Articular chondrocyte of knee joint (primary cell): ENCODE results near the gene KRTAP4-16. TPM values are rescaled to one million over a fixed set of nuclear protein-coding genes. Genes with fewer than 3 reads are reported as not detected.

ENCODE experiments used
- total RNA-seq: library from RNA; depleted of rRNA; stranded (reverse); fragments of >200 nt; gene quantifications from 2 replicates; pipeline ENCODE4 v1.2.3, GENCODE V29; 2012

Gene KRTAP4-16
- not detected in 2 replicates for total RNA-seq

DNA sequence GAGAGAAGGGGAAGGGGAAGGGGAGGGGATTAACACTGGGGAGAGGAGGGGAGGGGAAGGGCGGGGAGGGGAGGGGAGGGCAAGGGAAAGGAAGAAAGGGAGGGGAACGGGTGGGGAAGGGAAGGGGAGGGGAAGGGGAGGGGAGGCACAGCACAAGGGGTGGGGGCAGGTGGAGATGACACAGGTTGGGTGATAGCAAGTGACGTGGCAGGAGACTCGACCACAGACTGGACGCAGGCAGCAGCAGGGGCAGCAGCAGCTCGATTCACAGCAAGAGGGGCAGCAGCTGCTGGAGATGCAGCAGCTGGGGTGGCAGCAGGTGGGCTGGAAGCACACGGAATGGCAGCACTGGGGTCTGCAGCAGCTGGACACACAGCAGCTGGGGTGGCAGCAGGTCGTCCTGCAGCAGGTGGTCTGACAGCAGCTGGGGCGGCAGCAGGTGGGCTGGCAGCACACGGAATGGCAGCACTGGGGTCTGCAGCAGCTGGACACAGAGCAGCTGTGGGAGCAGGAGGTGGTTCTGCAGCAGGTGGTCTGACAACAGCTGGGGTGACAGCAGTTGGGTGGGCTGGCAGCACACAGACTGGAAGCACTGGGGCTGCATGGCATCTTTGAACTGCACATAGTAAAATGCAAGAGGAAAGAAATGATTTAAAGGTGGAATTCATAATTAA is at the start of gene KRTAP4-16:
Gene KRTAP4-16 (minus strand): TSS at position 624 of the 674 bp plus-strand sequence. CDS start 0 bp downstream, at position 624.

DNA sequence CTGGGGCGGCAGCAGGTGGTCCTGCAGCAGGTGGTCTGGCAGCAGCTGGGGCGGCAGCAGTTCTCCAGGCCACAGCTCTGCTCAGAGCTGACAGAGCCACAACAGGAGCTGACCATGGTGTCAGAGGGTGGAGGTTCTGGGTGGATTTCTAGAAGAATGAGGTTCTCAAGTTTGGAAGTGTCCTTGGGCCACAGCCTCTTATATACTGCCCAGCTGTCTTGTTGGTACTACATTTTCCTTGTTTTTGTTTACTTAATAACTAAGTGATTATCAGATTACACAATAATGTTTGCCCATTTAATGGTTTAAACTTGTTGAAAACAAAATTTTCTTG is 47.6 kb upstream of the KRTAP4-16 start, which contains the start of gene KRTAP4-5:
Gene KRTAP4-5 (minus strand): TSS at position 174 of the 334 bp plus-strand sequence. CDS start 58 bp downstream, at position 116.

DNA sequence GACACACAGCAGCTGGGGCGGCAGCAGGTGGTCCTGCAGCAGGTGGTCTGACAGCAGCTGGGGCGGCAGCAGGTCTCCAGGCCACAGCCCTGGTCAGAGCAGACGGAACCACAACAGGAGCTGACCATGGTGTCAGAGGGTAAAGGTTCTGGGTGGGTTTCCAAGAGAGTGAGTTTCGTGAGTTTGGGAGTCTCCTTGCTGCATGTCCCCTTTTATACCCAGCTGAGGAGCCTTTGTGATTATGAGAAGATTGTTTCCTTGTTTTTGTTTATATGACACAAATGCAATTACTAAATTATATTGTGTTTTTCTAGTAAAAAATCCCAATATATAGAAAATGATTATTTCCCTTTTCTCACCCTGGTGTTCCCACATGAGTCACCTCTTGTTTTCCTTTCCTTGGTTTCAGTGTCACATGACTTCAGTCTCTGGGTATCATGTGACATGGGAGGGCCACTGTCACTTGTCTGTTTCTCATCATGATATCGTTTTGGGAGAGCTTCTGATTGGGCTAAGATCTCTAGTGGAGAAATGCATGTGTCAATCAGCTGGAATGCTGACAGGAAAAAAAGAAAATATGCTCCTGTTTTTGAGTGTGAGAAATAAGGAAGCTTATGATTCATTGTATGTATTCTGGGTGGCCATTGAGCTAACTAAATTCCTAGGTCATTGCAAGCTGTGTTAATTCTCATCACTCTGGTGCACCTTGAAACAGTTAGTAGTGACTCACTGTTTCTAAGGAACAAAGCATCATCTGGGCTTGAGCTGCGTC is 38.5 kb upstream of the KRTAP4-16 start, which contains the start of gene KRTAP4-6:
Gene KRTAP4-6 (minus strand): TSS at position 185 of the 772 bp plus-strand sequence. CDS start 57 bp downstream, at position 128.

DNA sequence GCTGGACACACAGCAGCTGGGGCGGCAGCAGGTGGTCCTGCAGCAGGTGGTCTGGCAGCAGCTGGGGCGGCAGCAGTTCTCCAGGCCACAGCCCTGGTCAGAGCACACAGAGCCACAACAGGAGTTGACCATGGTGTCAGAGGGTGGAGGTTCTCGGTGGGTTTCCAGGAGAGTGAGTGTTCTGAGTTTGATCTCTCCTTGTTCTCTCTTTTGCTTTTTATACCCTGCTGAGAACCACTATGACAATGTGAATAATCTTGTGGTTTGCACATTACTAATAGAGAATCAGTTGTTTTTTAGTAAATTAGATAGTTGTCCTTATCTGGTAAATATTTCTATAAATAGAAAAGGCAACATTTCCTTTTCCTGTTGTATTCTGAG is 22.0 kb upstream of the KRTAP4-16 start, which contains the start of gene KRTAP4-12:
Gene KRTAP4-12 (minus strand): TSS at position 192 of the 381 bp plus-strand sequence. CDS start 60 bp downstream, at position 132.

DNA sequence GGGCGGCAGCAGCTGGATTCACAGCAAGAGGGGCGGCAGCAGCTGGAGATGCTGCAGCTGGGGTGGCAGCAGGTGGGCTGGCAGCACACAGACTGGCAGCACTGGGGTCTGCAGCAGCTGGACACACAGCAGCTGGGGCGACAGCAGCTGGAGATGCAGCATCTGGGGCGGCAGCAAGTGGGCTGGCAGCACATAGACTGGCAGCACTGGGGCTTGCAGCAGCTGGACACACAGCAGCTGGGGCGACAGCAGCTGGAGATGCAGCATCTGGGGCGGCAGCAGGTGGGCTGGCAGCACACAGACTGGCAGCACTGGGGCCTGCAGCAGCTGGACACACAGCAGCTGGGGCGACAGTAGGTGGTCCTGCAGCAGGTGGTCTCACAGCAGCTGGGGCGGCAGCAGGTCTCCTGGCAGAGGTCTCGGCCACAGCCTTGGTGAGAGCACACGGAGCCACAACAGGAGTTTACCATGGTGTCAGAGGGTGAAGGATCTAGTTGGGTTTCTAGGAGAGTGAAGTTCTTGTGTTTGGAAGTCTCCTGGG is 15.9 kb upstream of the KRTAP4-16 start, which contains the start of gene KRTAP4-11:
Gene KRTAP4-11 (minus strand): TSS at position 528 of the 541 bp plus-strand sequence. CDS start 58 bp downstream, at position 470.

DNA sequence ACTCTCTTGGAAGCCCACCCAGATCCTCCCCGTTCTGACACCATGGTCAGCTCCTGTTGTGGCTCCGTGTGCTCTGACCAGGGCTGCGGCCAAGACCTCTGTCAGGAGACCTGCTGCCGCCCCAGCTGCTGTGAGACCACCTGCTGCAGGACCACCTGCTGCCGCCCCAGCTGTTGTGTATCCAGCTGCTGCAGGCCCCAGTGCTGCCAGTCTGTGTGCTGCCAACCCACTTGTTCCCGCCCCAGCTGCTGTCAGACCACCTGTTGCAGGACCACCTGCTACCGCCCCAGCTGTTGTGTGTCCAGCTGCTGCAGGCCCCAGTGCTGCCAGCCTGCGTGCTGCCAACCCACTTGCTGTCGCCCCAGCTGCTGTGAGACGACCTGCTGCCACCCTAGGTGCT is 3.3 kb upstream of the KRTAP4-16 start, which contains the start of gene KRTAP4-9:
Gene KRTAP4-9 (plus strand): TSS at position 43 of the 400 bp plus-strand sequence. CDS start 0 bp downstream, at position 43.

DNA sequence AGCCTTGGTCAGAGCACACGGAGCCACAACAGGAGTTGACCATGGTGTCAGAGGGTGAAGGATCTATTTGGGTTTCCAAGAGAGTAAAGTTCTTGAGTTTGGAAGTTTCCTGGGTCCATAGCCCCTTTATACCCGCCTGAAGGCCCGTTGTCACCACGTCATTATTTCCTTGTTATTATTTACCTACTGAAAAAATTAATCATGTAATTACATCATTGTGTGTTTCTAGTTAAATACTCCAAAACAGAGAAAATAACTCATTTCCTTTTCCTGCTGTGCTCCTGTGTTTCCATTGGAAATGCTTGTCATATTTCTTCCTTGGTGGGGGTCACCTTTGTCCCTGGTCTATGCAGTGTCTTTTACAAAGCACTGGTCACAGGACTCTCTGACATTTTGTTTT is 4.0 kb downstream of the KRTAP4-16 start, which contains the start of gene KRTAP4-8:
Gene KRTAP4-8 (minus strand): TSS at position 101 of the 400 bp plus-strand sequence. CDS start 58 bp downstream, at position 43.

DNA sequence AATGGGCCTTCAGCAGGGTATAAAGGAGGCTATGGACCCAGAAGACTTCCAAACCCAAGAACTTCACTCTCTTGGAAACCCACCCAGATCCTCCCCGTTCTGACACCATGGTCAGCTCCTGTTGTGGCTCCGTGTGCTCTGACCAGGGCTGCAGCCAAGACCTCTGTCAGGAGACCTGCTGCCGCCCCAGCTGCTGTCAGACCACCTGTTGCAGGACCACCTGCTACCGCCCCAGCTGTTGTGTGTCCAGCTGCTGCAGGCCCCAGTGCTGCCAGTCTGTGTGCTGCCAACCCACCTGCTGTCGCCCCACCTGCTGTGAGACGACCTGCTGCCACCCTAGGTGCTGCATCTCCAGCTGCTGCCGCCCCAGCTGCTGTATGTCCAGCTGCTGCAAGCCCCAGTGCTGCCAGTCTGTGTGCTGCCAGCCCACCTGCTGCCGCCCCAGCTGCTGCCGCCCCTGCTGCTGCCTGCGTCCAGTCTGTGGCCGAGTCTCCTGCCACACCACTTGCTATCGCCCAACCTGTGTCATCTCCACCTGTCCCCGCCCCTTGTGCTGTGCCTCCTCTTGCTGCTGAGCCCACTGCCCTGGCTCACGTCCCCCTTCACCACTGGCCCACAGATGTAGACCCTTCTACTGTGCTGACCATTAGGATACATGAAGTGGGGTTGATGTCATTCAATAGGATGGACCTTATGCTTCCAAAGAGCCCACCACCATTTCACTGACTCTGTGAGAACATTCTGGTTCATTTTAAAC is 17.7 kb downstream of the KRTAP4-16 start, which contains the start of gene KRTAP4-7:
Gene KRTAP4-7 (plus strand): TSS at position 51 of the 757 bp plus-strand sequence. CDS start 57 bp downstream, at position 108.

DNA sequence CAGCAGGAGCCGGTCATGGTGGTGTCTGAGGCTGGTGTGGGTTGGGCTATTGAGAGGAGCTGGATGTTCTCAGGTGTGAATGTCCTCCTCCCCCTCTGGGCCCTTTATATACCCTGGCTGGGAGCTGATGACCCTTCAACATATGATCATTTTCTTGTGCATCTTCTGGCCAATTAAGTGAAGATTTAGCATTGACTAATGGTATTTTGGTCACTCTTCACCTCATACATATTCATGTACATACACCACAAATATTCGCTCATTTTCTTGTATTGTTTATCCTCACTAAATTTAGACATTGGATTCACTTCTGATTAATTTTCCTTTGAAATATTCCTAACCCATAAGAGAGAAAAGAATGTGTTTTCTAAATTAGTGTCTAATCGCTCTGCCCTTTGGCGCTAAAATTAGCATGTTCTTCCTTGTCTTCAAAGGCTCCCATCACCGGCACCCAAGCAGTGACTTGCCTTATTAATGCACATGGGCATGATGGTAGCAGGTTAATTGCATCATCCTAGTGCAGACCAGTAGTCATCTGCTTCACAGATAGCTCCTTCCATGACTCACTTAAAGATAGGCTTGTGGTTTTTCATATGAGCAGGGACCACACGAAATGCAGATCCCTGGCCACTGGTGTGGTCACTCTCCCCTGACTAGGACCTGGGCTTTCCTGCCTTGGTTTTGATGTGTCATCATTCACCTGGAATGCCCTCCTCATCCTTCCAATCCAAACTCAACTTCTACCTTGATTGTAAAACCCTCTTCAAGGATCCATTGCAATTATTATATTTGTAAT is 36.0 kb downstream of the KRTAP4-16 start, which contains the start of gene KRTAP2-4:
Gene KRTAP2-4 (minus strand): TSS at position 51 of the 796 bp plus-strand sequence. CDS start 34 bp downstream, at position 17.

DNA sequence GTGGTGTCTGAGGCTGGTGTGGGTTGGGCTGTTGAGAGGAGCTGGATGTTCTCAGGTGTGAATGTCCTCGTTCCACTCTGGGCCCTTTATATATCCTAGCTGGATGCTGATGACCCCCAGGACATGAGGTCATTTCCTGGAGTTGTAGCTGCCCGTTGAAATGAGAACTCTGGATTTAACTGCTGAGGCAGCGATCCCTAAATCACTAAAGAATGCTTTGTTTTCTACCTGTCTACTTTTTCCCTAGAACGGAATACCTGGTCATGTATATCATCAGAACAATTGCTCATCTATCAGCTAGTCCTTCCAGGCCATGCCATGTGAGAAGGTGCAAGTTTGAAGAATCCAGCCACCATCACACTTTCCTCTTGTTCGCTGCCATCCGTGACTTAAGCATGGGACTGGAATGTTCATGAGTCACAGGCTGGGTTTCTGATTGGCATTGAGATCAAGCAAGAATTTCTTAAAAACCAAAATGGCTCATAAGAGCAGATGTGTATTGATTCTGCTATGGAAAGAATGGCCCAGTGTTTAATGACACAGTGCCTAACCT is 41.9 kb downstream of the KRTAP4-16 start, which contains the start of gene KRTAP2-3:
Gene KRTAP2-3 (minus strand): TSS at position 63 of the 553 bp plus-strand sequence. CDS start 64 bp downstream, outside the sequence.

DNA sequence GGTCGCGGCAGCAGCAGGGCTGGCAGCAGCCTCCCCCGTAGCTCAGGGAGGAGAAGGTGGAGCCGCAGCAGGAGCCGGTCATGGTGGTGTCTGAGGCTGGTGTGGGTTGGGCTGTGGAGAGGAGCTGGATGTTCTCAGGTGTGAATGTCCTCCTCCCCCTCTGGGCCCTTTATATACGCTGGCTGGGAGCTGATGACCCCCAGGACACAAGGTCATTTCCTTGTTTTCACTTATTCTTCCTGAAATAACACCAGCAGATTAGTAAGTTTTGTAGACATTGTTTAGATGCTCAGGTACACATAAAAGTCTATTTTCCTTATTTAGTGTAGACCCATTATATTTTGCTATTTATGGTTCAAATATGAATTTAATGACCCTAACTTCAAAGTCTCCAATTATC is 46.9 kb downstream of the KRTAP4-16 start, which contains the start of gene KRTAP2-2:
Gene KRTAP2-2 (minus strand): TSS at position 101 of the 400 bp plus-strand sequence. CDS start 19 bp downstream, at position 82.

Other genes starting within 250 kb of the KRTAP4-16 start
- gene KRT12, start 235.0 kb downstream of the KRTAP4-16 start, total RNA-seq: not detected in 2 replicates
- not detected in 2 replicates for gene KRT20, start 217.0 kb downstream of the KRTAP4-16 start, total RNA-seq
- gene KRT23, start 164.6 kb downstream of the KRTAP4-16 start, total RNA-seq: 0.39 and 0.43 TPM in 2 replicates
- not detected in 2 replicates for gene KRT39, start 135.3 kb downstream of the KRTAP4-16 start, total RNA-seq
- gene KRT40, start 117.9 kb downstream of the KRTAP4-16 start, total RNA-seq: not detected in 2 replicates
- gene KRTAP3-3, start 108.0 kb downstream of the KRTAP4-16 start, total RNA-seq: not detected in 2 replicates
- gene KRTAP3-2, start 102.3 kb downstream of the KRTAP4-16 start, total RNA-seq: not detected in 2 replicates
- gene KRTAP3-1, start 93.1 kb downstream of the KRTAP4-16 start, total RNA-seq: not detected in 2 replicates
- gene KRTAP1-5, start 75.0 kb downstream of the KRTAP4-16 start, total RNA-seq: 1.3 and 11.6 TPM in 2 replicates
- not detected in 2 replicates for gene KRTAP1-4, start 72.0 kb downstream of the KRTAP4-16 start, total RNA-seq
- gene KRTAP1-3, start 67.3 kb downstream of the KRTAP4-16 start, total RNA-seq: not detected in 2 replicates
- not detected in 2 replicates for gene KRTAP1-1, start 60.8 kb downstream of the KRTAP4-16 start, total RNA-seq
- gene KRTAP2-1, start 54.9 kb downstream of the KRTAP4-16 start, total RNA-seq: not detected in 2 replicates
- not detected in 2 replicates for gene KRTAP2-2, start 47.0 kb downstream of the KRTAP4-16 start, total RNA-seq
- gene KRTAP2-3, start 42.1 kb downstream of the KRTAP4-16 start, total RNA-seq: 0.26 and 1.1 TPM in 2 replicates
- not detected in 2 replicates for gene KRTAP2-4, start 36.3 kb downstream of the KRTAP4-16 start, total RNA-seq
- not detected in 2 replicates for gene KRTAP4-7, start 18.1 kb downstream of the KRTAP4-16 start, total RNA-seq
- not detected in 2 replicates for gene KRTAP4-8, start 4.1 kb downstream of the KRTAP4-16 start, total RNA-seq
- not detected in 2 replicates for gene KRTAP4-9, start 3.2 kb upstream of the KRTAP4-16 start, total RNA-seq
- not detected in 2 replicates for gene KRTAP4-11, start 16.2 kb upstream of the KRTAP4-16 start, total RNA-seq
- gene KRTAP4-12, start 22.0 kb upstream of the KRTAP4-16 start, total RNA-seq: not detected in 2 replicates
- gene KRTAP4-6, start 38.3 kb upstream of the KRTAP4-16 start, total RNA-seq: not detected in 2 replicates
- not detected in 2 replicates for gene KRTAP4-5, start 47.6 kb upstream of the KRTAP4-16 start, total RNA-seq
- gene KRTAP4-4, start 58.5 kb upstream of the KRTAP4-16 start, total RNA-seq: not detected in 2 replicates
- not detected in 2 replicates for gene KRTAP4-3, start 66.0 kb upstream of the KRTAP4-16 start, total RNA-seq
- gene KRTAP4-2, start 76.0 kb upstream of the KRTAP4-16 start, total RNA-seq: not detected in 2 replicates
- gene KRTAP4-1, start 82.7 kb upstream of the KRTAP4-16 start, total RNA-seq: not detected in 2 replicates
- not detected in 2 replicates for gene KRTAP9-1, start 87.7 kb upstream of the KRTAP4-16 start, total RNA-seq
- gene KRTAP9-2, start 124.4 kb upstream of the KRTAP4-16 start, total RNA-seq: not detected in 2 replicates
- not detected in 2 replicates for gene KRTAP9-3, start 130.2 kb upstream of the KRTAP4-16 start, total RNA-seq
- not detected in 2 replicates for gene KRTAP9-8, start 135.8 kb upstream of the KRTAP4-16 start, total RNA-seq
- gene KRTAP9-4, start 147.5 kb upstream of the KRTAP4-16 start, total RNA-seq: not detected in 2 replicates
- not detected in 2 replicates for gene KRTAP9-9, start 153.2 kb upstream of the KRTAP4-16 start, total RNA-seq
- not detected in 2 replicates for gene KRTAP9-6, start 163.2 kb upstream of the KRTAP4-16 start, total RNA-seq
- not detected in 2 replicates for gene KRTAP9-7, start 173.5 kb upstream of the KRTAP4-16 start, total RNA-seq
- gene KRTAP29-1, start 200.6 kb upstream of the KRTAP4-16 start, total RNA-seq: not detected in 2 replicates
- not detected in 2 replicates for gene KRTAP16-1, start 207.1 kb upstream of the KRTAP4-16 start, total RNA-seq
- not detected in 2 replicates for gene KRTAP17-1, start 213.5 kb upstream of the KRTAP4-16 start, total RNA-seq
- not detected in 2 replicates for gene KRT33A, start 248.6 kb upstream of the KRTAP4-16 start, total RNA-seq